Stimulated activated CD4-positive, alpha-beta T cell treated with anti-CD3 and anti-CD28 coated beads, TNF-alpha, amount 100 ng/mL, for 4 hours (primary cell): ENCODE measurements around the gene RPL23.

ENCODE experiments used
- DNase-seq, 3 experiments: peaks; one replicate each; pipeline ENCODE4 v3.0.0-alpha.2; 2020; ENCODE audit warnings: low read depth in 3 of 3

Gene RPL23

DNA sequence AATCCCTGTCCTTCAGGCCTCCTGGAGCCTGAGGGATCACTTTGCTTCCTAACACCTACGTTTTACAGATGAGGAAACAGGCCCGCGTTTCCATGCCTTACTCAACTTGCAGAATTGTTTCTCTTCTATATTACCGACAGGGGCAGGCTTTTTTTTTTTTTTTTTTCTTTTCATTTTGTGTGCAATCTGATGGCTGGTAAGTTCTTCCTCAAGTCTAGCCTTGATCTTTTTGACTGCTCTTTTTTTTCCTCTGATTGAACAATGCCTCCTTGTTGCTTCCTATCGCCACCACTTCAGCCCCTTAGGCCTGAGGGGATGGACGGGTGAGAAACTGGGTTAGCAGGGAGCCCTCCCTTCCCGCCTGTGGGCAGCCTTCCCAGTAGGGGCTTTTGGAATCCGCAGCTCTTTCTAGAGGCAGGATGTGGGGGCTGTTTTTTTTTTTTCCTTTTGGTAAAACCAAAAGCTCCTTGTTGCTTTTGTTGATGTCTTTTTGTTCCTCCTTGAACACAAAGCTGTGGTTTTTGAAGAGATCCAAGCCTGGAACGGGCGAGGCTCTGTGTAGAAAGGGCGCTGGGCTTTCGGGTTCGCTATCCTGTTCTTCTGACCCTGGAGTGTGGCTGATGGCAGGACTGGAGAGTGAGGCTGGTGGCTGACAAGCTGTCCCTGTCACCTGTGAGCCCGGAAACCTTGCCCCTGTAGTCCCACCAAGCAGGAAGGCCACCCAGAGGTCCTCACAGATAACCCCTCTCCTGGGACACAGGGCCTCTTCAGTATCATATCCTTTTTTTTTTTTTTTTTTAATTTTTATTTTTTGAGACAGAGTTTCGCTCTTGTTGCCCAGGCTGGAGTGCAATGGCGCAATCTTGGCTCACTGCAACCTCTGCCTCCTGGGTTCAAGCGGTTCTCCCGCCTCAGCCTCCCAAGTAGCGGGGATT, 30.3 kb upstream of the RPL23 start:
- DNase-seq = no peak

DNA sequence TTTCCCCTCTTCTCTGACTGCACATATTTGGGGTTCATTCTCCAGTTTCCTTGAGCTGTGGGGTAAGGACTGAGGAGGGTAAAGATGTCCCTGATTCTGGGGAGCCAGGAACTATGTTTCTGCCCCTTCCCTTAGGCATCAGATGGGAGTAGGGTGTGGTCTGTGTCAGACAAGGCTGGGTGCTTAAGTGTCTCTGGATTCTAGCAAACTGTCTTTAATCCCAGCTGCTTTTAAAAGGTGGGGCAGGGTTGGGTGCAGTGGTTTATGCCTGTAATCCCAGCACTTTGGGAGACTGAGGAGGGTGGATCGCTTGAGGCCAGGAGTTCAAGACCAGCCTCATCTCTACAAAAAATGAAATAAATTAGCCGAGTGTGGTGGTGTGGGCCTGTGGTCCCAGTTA, 29.3 kb upstream of the RPL23 start:
- no peak for DNase-seq

DNA sequence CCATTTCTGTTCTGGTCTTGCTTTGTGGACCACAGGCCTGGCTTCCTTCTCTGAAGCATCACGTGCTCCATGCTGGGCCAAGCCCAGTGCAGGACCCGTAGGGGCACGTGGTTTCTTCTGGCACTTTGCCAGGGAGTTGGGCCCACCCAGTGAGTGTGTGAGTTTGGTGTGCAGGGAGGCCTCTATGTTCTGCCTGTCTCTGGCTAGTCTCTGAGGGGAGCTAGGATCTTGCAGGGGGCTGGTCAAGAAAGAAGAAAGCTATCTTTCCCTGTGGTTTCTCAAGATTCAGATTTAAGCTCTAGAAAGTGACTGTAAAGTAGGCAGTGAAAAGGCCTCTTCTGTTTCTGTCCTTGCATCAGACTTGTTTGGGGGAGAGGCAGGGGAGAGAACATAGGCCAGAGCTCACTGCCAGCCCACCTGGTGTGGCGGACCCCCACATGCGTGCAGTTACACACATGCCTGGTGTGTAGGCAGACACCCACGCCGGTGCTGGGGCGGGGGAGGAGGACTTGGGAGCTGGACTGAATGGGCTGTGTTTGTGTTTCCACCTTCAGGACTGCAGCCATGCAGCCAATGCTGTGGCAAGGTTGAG, 28.2 kb upstream of the RPL23 start:
- DNase-seq = no peak

DNA sequence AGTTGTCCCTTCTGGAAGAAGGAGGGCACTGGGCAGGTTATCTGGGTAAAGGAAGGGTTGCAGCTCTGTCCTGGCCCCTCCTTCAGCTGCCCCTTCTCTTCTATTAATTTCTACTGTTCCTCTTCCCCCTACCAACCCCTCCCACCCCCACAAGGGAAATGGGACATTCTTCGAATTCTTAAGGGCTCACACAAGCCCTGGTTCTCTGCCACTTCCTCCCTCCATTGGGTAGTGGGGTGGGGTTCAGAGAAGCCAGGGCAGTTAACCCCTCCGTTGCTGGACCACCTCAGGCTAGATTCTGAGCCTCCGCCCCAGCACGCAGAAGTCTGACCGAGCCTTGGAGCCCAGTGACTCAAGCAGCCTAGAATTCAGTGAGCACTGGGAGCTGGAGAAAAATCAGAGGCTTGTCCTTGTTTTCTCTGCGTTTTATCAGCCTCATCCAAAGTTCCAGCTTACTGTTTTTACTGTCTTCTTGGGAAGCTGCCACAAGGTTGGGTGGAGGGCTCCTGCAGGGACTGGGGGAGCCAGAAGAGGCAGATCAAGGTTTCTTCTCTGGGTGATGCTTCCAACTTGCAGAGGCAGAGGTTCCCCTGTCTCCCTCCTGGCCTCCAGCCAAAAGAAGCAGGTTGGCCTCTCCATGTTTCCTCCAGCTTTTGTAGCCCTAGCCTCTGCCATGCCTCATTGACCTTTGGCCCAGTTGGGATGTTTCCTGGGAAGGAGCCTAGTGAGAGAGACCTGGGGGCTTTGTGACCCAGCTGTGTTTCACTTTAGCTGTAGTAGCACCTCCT, 26.6 kb upstream of the RPL23 start:
- DNase-seq = no peak

DNA sequence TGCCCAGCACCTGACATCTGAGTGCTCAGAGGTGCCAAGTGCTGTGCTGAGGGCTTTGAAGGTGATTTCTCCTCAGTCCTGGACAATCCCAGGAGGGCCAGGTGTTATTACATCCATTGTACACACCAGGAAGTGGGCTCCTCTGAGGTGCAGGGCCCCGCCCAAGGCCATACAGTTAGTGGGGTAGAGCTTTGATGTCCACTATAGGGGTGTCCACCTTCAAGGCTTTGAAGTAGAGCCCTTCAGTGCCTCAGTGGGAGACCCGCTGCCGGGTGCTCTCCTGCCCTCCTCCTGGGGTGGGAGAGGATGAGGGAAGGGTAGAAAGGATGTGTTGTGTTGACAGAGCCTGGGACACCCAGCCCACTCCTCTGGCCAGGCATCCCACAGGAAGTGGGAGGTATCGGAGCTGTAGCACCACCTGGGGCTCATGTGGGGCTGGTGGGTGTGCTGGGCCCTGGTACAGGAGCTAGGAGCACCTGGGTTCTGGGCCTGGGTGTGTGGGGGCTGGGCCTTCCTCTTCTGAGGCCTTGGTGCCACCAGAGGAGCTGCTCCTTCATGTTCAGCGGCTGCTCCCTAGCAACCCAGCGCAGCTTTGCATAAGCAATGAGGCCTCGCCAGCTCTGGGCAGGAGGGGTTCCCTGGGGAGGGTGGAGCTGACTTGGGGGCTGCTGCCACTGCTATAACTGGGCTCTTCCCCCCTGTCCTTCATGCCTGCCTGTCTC, 23.8 kb upstream of the RPL23 start:
- DNase-seq = no peak

DNA sequence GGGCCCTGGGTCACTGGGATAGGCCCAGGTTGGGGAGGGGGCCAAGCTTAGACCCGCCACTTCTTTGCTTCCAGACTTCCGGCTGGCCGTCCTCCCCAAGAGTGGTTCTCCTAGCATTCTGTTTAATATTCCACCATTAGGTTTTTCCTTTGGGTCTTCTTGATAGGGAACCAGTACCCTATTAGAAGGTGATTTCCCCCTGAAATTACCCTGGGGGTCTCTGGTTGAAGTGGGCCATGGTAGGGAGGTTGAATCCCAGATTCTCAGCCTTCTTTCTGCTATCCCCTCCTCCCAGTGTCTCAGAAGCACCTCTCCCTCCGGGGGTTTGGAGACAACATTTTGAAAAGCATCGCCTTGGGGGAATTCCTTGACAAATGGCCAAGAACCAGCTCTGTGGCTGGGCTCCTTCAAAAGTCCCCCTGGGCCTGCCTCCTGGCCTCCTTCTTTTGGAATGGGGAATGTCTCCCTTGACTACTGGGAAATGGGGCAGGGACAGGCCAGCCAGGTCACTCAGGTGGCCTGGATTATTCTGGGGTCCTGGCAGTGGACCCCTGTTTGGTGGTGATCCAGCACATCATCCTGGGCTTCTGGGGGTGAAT, 22.1 kb upstream of the RPL23 start:
- DNase-seq = no peak

DNA sequence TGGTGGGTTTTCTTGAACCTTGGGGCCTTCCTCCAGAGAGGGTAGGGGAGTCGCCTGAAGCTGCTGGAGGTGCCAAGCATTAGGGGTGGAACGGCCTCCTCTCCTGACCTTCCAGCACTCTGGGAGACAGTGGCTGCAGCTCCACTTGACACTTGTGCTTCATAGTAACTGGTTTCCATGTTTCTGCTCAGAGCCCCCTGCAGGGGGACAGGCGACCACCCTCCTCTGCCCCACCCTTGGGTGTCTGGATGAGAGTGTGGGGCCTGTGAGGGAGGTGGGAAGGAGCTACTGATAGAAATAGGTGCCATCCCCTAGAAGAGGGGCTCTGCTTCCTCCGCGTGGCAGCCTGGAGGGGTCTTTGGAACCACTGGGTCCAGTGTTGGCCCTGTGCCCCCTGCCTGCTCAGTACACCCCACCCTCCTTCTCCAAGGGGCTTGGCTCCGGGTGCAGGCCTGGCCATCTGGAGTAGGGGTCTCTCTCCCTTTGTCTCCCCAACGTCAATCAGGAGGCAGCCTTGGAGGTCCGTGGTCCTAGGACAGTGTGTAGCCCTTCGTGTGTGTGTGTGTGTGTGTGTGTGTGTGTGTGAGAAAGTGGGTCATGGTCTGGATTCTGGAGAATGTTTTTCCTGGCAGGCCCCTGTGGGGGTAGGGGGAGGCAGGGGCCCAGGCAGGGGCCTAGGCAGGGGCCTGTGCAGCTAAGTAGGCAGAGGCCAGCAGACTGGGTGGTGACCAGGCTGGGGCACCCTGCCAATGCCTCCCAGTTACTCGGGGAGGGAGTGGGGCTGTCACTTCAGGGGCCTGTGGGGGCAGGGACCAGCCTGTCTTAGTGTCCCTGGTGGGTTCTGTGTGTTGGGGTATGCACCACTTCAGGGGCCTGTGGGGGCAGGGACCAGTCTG, 21.2 kb upstream of the RPL23 start:
- no peak for DNase-seq

DNA sequence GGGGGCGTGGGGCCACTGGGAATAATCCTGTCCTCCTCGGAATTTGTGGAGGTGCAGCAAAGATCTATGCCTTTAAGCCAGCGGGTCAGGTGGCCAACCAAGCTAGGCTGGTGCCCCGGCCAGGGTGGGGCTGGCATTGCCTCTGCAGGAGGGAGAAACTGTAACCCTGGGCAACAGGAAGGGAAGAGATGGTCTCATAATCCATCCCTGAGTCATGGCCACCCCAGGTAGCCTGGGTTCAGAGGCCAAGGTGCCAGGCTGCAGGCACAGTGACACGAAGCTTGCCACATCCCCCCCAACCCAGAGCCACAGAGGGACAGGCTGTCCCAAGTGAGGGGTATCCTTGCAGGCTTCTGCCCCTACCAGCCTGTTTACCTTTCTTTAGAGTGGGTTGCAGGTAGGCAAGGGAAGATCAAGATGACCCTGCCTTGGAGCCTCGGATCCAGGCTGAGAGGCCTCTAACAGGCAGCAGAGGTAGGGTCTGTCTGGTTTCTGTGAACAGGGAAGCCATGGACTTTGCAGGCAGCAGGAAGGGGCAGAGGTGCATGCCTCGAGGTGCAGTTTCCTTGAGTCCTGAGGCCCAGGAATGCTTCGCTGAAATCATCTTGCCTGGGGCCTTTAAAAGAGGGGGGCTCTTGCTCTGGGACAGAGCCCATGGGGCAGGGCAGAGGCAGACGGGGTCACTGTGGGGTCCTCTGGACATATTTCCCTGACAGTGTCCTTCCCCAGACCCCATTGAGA, 20.3 kb upstream of the RPL23 start:
- no peak for DNase-seq

DNA sequence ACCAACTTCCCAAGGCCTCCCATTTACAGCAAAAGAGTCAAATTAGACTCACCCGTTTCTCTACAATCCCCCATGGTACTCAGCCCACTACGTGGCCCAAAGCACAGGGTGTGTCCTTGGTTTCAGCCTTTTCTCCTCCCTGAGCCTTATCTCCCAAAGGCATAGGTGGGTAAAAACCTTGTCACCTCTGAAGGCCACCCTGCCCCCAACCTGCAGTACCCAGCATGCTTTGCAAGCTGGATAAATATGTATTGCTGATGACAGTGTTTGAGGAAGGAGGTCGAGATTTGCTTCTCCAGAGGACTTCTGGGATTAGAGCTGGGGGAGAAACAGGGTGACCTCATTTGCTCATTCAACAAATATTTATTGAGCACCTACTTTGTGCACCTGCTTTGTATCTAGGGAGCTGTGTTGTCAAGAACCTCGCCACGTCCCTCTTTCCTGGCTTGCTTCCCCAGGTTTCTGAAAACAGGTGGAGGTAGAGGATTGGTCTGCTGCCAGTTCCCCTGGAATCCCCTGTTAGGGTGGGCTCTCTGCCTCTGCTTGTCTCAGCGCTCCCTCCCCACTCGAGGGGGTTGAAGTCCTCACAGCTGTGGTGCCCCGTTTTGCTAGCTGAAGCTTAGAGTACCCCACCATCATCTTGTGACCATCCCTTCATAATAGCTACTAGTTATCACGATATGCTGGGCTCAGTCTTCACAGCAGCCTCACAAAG, 19.3 kb upstream of the RPL23 start:
- no peak for DNase-seq

DNA sequence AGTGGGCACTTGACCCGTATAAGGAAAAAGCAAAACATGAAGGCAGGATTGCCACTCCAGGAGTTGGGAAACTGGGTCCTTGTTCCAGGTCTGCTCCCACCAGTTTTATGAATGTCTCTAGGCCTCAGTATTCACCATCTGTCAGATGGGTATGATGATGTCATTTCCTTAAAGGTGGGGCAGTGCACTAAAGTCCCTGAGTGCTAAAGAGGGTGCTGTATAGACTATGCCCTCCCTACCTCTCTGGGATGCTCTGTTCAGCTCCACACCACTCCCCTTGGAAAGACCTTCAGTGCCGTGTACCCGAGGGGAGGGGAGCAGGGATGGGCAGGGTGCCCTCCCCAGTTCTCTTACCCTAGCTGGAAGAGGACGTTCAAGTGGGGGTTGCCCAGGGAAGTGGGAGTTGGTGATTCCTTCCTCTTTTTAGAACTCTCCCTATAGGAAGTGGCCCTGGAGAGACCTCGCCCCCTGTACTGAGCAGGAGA, 18.5 kb upstream of the RPL23 start:
- DNase-seq = no peak

DNA sequence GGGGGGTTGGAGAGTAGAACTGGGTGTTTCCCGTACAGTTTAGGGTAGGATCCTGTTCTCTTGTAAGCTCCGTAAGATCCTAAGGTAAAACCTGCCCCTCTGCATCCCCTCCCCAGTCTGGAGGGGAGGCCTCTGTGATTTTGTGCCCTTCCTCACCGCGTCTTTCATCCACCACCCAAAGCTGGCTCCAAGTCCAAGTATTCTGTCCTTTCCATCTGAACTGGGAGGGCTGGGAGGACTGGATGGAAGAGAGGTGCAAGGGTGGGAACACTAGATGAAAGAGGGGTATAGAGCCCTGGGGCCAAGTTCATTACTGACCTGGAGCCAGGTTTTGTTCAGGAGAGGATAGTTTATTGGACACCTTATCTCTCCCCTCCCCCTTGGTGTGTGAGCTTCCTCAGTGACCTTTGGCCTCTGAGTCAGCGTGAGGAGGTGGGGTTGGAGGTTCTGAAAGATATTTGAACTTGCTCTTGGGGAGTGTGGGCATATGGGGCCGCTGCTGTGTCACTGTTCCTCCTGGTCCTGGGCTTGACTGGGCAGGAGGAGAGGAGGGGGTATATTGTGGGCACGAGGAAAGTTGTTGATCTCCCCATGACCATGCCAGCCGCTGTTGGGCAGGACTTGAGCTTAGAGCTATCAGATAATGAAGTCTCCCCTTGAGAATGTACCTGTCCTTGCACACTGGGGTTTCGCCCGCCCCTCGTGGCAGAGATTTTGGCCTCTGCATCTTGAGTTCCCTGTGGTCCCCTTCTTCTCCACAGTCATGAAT, 17.9 kb upstream of the RPL23 start:
- peak; percentile 51 to 74 (median 64) for DNase-seq

DNA sequence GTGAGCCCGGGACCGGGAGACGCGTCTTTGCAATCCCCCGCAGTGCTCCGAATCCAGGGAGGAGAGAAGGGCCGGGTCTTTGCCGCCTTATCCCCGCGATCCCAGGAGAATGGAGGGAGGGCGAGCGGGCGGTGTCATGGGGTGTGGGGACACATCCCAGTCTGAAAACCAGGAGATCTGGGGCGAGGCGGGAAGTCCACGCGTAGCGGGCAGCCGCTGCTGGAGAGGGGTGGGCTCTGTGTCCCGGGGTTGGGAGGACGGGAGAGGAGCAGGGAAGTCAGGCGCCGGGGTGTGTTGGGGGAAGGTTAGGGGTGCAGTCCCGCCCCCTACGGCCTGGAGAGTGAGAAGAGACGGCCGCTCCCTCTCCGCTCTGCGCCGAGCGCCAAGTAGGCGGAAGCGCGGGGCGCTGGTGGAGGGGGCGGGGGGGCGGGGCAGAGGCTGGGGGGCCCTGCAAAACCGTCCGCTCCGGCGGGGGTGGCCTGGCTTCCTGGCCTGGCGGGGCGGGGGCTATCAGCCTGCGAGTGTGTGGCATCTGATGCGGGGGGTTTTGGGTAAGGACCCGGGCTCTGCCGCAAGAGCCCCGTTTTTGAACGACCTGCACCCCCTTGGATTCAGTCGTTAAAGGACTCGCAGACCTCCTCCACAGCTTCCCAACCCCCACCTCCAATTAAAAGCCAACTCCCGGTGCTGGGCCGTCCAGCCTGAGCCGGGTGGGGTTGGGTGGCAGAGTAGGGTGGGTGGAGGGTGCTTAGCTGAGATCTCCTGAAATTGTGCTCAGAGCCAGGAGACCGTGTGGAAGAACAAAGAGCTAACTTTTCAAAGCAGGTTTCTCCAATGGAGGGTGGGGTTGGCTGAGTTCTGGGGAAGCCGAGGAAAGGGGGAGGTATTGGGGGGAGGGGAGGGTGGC, 17.0 kb upstream of the RPL23 start:
- DNase-seq = peak in 2 of 3 experiments; percentile 46 to 49

DNA sequence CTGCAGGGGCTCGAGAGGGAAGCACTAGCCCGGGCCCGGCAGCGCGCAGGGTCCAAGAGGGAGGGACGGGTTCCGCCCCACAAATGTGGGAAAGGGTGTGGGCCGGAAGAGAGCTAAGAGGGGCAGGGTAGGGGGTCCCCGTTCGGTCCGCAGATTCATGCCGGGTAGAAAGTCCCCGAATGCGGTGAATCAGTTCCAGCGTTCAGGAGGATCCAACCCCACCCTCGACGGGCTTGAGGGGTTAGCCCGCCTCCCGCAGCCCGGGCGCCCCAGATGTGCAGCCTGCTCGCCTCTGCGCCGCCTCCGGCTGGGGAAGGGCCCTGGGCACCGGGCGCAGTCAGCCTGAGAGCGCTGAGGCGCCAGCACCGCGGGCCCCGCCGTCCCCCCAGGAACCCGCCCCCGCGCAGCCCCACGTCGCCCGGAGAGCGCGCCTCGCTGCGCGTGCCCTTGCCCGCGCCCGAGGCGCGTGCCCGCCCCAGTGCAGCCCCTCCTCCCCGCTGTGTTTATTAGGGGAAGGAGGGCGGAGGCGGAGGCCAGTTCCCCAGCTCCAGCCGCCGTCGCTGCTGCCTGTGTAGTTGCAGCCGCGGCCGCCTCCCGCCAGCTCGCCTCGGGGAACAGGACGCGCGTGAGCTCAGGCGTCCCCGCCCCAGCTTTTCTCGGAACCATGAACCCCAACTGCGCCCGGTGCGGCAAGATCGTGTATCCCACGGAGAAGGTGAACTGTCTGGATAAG, 16.2 kb upstream of the RPL23 start, which contains the start of gene LASP1:
Gene LASP1 (plus strand): TSS at position 533 of the 733 bp plus-strand sequence. CDS start 132 bp downstream, at position 665.
- DNase-seq = peak; percentile 70 to 75 (median 70)

DNA sequence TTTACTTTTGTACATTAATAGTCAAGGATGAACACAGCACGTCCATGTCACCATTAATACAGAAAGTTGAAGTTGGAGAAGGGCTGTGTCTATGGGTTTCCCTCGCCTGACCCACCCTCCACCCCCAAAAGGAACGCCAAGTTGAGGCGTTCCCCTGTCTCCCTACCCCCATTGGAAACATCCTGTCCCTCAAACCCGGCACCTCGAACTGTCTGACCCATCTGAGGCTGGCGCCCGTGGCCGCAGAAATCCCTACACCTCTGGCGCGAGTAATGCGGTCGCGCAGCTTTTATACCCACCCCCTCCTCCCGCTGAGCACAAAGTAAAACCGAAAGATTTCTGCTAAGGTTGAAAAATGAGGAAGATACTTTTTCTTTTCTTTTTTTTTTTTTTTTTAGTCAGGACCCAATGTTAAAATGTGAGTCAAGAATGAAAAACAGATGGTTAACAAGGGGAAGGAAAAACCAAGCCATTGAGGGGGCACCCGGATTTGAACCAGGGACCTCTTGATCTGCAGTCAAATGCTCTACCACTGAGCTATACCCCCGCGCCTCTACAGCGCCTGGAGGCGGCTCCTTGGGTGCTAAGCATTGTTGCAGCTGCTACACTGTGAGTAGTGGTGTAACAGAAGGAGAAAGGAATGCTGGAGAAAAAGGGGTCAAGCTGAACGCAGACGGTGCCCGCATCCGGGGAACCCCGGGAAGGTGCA, 15.4 kb upstream of the RPL23 start:
- peak; percentile 81 to 89 (median 83) for DNase-seq
